Kidney epithelial cell (primary cell): ENCODE data around the gene HDAC7. TPM values are rescaled to one million over a fixed set of nuclear protein-coding genes. Genes with fewer than 3 reads are reported as not detected.

ENCODE experiments used
- DNase-seq: peaks from one replicate; pipeline ENCODE4 v3.0.0-alpha.2; 2010; ENCODE audit warnings: low read depth
- H3K27me3 ChIP-seq: 2 replicates; pipeline ENCODE4 v1.6.0; 2011; ENCODE audit warnings: low read length; ENCODE audit not compliant: control insufficient read depth, insufficient read depth
- H3K36me3 ChIP-seq: 2 replicates; pipeline ENCODE4 v1.5.1; 2011; ENCODE audit warnings: low read length; ENCODE audit not compliant: control insufficient read depth, insufficient read depth
- H3K4me3 ChIP-seq: 2 replicates; pipeline ENCODE4 v1.5.1; 2011; ENCODE audit warnings: low read depth, mild to moderate bottlenecking, control low read depth, low read length
- total RNA-seq: library from RNA; depleted of rRNA; stranded (reverse); fragments of >200 nt; gene quantifications from 2 replicates; pipeline ENCODE4 v1.2.3, GENCODE V29; 2015
- TF ChIP-seq, protein P1 (sequence below): IDR thresholded peaks from 2 replicates; pipeline ENCODE4 v1.5.1; 2011; ENCODE audit warnings: mild to moderate bottlenecking, moderate library complexity, low read length, control low read depth, inconsistent platforms; ENCODE audit not compliant: insufficient read depth, poor library complexity, severe bottlenecking

Gene HDAC7
- total RNA-seq, 1 donor from 2014 or later = 52.1 TPM

DNA sequence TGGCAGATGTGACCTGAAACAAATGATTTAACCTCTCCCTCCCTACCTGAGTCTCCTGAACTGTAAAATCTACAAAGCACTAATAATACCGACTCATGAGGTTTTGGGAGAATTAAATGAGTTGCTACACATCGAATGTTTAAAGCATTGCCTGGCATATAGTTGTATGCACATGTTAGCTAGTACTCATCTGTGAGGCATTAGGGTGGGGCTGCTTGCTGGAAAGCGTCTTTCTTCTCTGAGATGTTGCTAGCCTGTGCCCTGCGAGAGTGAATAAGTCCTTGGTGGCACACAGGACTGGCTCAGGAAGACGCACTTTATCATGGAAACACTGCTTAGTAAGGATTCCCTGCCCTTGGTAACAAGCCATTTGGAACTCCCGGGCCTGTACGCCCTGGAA lies 67.2 kb downstream of the HDAC7 start:
- no peak for DNase-seq
- TF ChIP-seq, protein P1, sequence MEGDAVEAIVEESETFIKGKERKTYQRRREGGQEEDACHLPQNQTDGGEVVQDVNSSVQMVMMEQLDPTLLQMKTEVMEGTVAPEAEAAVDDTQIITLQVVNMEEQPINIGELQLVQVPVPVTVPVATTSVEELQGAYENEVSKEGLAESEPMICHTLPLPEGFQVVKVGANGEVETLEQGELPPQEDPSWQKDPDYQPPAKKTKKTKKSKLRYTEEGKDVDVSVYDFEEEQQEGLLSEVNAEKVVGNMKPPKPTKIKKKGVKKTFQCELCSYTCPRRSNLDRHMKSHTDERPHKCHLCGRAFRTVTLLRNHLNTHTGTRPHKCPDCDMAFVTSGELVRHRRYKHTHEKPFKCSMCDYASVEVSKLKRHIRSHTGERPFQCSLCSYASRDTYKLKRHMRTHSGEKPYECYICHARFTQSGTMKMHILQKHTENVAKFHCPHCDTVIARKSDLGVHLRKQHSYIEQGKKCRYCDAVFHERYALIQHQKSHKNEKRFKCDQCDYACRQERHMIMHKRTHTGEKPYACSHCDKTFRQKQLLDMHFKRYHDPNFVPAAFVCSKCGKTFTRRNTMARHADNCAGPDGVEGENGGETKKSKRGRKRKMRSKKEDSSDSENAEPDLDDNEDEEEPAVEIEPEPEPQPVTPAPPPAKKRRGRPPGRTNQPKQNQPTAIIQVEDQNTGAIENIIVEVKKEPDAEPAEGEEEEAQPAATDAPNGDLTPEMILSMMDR = no peak
- peaks cover 2% of the 10 kb centered on the region for H3K27me3 ChIP-seq
- no peaks in the 10 kb centered on the region for H3K36me3 ChIP-seq
- no peak overlapping the region for H3K4me3 ChIP-seq

DNA sequence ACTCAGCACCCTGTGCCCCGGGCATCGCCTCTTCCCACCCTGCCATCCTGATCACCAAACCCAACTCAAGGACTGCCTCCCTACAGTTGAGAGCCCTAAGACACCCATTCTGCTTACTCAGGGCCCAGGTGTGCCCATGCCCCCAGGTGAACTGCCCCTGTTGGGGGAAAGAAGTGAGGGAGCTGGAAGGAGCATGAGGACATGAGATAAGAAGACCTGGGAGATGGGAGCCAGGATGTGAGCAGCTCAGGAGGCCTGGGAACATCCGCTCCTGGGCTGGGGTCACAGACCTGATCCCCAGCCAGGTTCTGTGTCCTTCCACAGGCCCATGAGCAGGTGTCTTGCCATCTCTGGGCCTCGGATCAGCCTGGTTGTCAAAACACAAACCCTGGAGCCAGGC lies 67.6 kb downstream of the HDAC7 start:
- no peak for DNase-seq
- TF ChIP-seq, protein P1 = no peak
- Histone ChIP-seq H3K27me3 (peaks cover 2% of the 10 kb centered on the region), H3K4me3 (no peak overlapping the region), H3K36me3 (no peaks in the 10 kb centered on the region)

DNA sequence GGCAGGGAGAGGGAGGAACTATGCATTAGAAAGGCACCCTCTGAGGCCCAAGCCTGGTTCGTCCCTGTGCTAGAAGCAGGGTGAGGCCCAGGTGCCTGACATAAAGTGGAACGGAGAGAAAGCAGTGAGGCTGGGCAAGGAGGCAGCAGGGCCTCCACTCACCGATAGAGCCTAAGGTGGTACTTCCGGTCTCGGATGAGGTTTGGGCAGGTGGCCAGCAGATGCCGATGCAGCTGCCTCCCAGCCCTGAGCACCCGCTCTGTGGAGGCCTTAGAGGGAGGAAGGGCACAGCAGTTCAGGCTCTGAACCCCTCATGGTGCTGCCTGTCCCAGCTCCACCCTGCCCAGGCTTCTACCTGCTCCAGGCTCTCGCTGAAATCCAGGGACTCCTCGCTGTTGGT lies 68.1 kb downstream of the HDAC7 start:
- DNase-seq = no peak
- H3K4me3 ChIP-seq = no peak overlapping the region
- peaks cover 2% of the 10 kb centered on the region for H3K27me3 ChIP-seq
- TF ChIP-seq, protein P1 = no peak
- no peaks in the 10 kb centered on the region for H3K36me3 ChIP-seq

DNA sequence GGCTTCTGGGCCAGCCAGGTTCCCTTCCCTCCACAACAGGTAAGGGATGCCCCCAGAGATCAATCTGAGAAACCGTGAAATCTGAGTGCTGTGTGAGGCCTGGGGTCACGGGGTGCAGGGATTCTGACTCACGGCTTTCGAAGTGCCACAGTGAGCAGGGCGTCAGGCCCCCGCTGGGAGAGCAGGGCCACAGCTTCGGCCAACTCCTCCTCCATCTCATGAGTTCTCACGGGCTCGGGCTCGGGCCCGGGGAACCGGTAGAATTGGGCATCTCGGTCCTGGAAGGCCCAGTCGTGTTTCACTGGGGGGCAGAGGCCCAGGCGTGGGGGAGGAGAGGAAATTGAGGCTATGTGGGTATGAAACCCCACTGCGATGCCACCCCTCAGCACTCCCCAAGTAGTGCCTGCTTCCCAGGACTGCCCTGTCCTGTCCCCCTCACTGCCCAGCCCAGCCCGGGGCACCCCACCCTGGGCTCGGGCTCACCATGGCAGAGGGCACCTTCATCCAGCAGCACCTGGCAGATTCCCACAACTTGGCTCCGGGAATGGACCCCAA lies 68.7 kb downstream of the HDAC7 start:
- H3K27me3 ChIP-seq = peaks cover 2% of the 10 kb centered on the region
- no peaks in the 10 kb centered on the region for H3K36me3 ChIP-seq
- DNase-seq = no peak
- TF ChIP-seq, protein P1 = no peak
- no peak overlapping the region for H3K4me3 ChIP-seq

DNA sequence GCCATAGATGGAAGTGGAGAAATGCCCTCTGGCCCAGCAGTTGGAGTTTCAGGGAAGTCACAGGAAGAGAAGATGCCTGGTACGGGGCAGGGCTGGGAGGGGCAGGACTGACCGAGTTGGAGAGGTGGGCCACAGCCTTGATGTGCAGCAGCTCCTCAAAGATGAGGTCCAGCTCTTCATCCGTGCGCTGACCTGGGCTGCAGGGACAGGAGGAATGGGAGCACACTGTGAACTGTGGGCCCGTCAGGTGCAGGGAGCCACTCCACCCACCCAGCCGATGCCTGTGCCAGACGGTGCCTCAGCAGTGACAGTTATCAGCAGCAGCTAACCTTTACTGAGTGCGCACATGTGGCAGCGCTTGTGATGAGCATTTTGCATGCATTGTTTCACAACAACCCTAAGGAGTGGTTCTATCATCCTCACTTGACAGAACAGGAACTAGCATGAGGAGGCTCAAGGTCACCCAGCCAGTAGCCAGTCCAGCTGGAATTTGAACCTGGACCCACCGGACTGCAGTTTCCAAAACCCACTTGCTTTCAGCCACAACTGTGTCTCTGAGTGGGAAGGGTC lies 69.4 kb downstream of the HDAC7 start:
- Histone ChIP-seq H3K4me3 (no peak overlapping the region), H3K27me3 (peaks cover 5% of the 10 kb centered on the region), H3K36me3 (no peaks in the 10 kb centered on the region)
- no peak for DNase-seq
- TF ChIP-seq, protein P1 = no peak

DNA sequence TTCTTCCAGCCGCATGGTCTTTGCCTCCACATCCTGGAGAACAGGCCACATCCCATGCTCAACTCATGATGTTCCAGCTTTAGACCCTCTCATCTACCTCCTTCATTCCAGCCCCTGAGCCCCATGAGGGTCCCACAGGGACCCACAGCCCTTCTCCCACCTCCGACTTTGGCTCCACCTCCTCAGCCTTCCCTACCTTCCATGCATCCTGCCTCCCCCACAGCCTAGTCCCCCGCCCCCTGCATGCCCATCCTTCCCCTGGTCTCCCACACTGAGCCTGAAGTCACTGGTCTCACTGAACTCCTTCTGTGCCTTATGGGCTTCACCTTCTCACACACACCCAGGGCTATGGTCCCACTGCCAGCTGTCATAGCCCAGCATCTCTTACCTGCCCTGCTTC lies 70.8 kb downstream of the HDAC7 start:
- no peak overlapping the region for H3K4me3 ChIP-seq
- H3K36me3 ChIP-seq = no peaks in the 10 kb centered on the region
- peaks cover 9% of the 10 kb centered on the region for H3K27me3 ChIP-seq
- no peak for DNase-seq
- TF ChIP-seq, protein P1 = no peak
